ENCODE measurements around the gene RFXAP. TPM values are rescaled to one million over a fixed set of nuclear protein-coding genes. Genes with fewer than 3 reads are reported as not detected.

Gene RFXAP
- total and polyA plus RNA-seq, 2 donors from 2014 or later, result 2.3 to 6.3 TPM

- Histone ChIP-seq H3K9ac (ENCODE audit: low read length in 3 of 3) (no peak overlapping the region), H3K4me1 (ENCODE audit: control insufficient read depth in 2 of 3, insufficient read depth in 2 of 3, low read depth in 1 of 3, low read length in 3 of 3) (no peaks in the 10 kb centered on the region), H3K36me3 (ENCODE audit: control insufficient read depth in 2 of 3, insufficient read depth in 3 of 3, low read length in 3 of 3) (peaks cover 0 to 9% (median 6%) of the 10 kb centered on the region in 3 donors), H3K4me3 (ENCODE audit: low read length in 3 of 3) (no peak overlapping the region), H3K27ac (ENCODE audit: low read depth in 2 of 2, low read length in 2 of 2) (no peak overlapping the region), H3K27me3 (ENCODE audit: control insufficient read depth, insufficient read depth, low read length) (no peaks in the 10 kb centered on the region), H3K9me3 (ENCODE audit: control insufficient read depth in 2 of 3, insufficient read depth in 1 of 3, low read length in 3 of 3) (no peaks in the 10 kb centered on the region)
- intact Hi-C loops (cut with DNase I), result no loop called here
- DNase-seq, result no peak
- no peak for FAIRE-seq
- TF ChIP-seq, protein P1, sequence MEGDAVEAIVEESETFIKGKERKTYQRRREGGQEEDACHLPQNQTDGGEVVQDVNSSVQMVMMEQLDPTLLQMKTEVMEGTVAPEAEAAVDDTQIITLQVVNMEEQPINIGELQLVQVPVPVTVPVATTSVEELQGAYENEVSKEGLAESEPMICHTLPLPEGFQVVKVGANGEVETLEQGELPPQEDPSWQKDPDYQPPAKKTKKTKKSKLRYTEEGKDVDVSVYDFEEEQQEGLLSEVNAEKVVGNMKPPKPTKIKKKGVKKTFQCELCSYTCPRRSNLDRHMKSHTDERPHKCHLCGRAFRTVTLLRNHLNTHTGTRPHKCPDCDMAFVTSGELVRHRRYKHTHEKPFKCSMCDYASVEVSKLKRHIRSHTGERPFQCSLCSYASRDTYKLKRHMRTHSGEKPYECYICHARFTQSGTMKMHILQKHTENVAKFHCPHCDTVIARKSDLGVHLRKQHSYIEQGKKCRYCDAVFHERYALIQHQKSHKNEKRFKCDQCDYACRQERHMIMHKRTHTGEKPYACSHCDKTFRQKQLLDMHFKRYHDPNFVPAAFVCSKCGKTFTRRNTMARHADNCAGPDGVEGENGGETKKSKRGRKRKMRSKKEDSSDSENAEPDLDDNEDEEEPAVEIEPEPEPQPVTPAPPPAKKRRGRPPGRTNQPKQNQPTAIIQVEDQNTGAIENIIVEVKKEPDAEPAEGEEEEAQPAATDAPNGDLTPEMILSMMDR (IDR thresholded peaks at IDR 0.05; ENCODE audit: borderline replicate concordance, extremely low read depth, insufficient read depth), result no peak
These were observed 47.2 kb downstream of the RFXAP start for GRCh38 chr13:36866232-36866631.

GRCh38 chr13:36870050-36870692 is 51.1 kb downstream of the RFXAP start:
- DNase-seq, result no peak
- H3K9me3 ChIP-seq (ENCODE audit: control insufficient read depth in 2 of 3, insufficient read depth in 1 of 3, low read length in 3 of 3), result no peaks in the 10 kb centered on the region
- TF ChIP-seq, protein P1 (IDR thresholded peaks at IDR 0.05; ENCODE audit: borderline replicate concordance, extremely low read depth, insufficient read depth), result no peak
- H3K4me3 ChIP-seq (ENCODE audit: low read length in 3 of 3), result no peak overlapping the region
- H3K4me1 ChIP-seq (ENCODE audit: control insufficient read depth in 2 of 3, insufficient read depth in 2 of 3, low read depth in 1 of 3, low read length in 3 of 3), result no peaks in the 10 kb centered on the region
- H3K9ac ChIP-seq (ENCODE audit: low read length in 3 of 3), result no peak overlapping the region
- H3K36me3 ChIP-seq (ENCODE audit: control insufficient read depth in 2 of 3, insufficient read depth in 3 of 3, low read length in 3 of 3), result peaks cover 0 to 6% (median 6%) of the 10 kb centered on the region in 3 donors
- H3K27me3 ChIP-seq (ENCODE audit: control insufficient read depth, insufficient read depth, low read length), result no peaks in the 10 kb centered on the region
- intact Hi-C loops (cut with DNase I), result no loop called here
- FAIRE-seq, result no peak
- H3K27ac ChIP-seq (ENCODE audit: low read depth in 2 of 2, low read length in 2 of 2), result no peak overlapping the region

GRCh38 chr13:36872621-36873020 is 53.6 kb downstream of the RFXAP start:
- H3K9ac ChIP-seq (ENCODE audit: low read length in 3 of 3), result no peak overlapping the region
- no peak overlapping the region for H3K27ac ChIP-seq (ENCODE audit: low read depth in 2 of 2, low read length in 2 of 2)
- no peaks in the 10 kb centered on the region for H3K36me3 ChIP-seq (ENCODE audit: control insufficient read depth in 2 of 3, insufficient read depth in 3 of 3, low read length in 3 of 3)
- no peak for DNase-seq
- FAIRE-seq, result no peak
- no peaks in the 10 kb centered on the region for H3K4me1 ChIP-seq (ENCODE audit: control insufficient read depth in 2 of 3, insufficient read depth in 2 of 3, low read depth in 1 of 3, low read length in 3 of 3)
- TF ChIP-seq, protein P1 (IDR thresholded peaks at IDR 0.05; ENCODE audit: borderline replicate concordance, extremely low read depth, insufficient read depth), result no peak
- H3K4me3 ChIP-seq (ENCODE audit: low read length in 3 of 3), result no peak overlapping the region
- H3K27me3 ChIP-seq (ENCODE audit: control insufficient read depth, insufficient read depth, low read length), result no peaks in the 10 kb centered on the region
- H3K9me3 ChIP-seq (ENCODE audit: control insufficient read depth in 2 of 3, insufficient read depth in 1 of 3, low read length in 3 of 3), result no peaks in the 10 kb centered on the region
- intact Hi-C loops (cut with DNase I), result no loop called here

GRCh38 chr13:36875431-36875830 is 56.4 kb downstream of the RFXAP start:
- no peak for DNase-seq
- intact Hi-C loops (cut with DNase I), result no loop called here
- H3K9me3 ChIP-seq (ENCODE audit: control insufficient read depth in 2 of 3, insufficient read depth in 1 of 3, low read length in 3 of 3), result no peaks in the 10 kb centered on the region
- no peaks in the 10 kb centered on the region for H3K27me3 ChIP-seq (ENCODE audit: control insufficient read depth, insufficient read depth, low read length)
- no peak overlapping the region for H3K9ac ChIP-seq (ENCODE audit: low read length in 3 of 3)
- TF ChIP-seq, protein P1 (IDR thresholded peaks at IDR 0.05; ENCODE audit: borderline replicate concordance, extremely low read depth, insufficient read depth), result no peak
- H3K4me3 ChIP-seq (ENCODE audit: low read length in 3 of 3), result no peak overlapping the region
- no peaks in the 10 kb centered on the region for H3K4me1 ChIP-seq (ENCODE audit: control insufficient read depth in 2 of 3, insufficient read depth in 2 of 3, low read depth in 1 of 3, low read length in 3 of 3)
- H3K27ac ChIP-seq (ENCODE audit: low read depth in 2 of 2, low read length in 2 of 2), result no peak overlapping the region
- H3K36me3 ChIP-seq (ENCODE audit: control insufficient read depth in 2 of 3, insufficient read depth in 3 of 3, low read length in 3 of 3), result peaks cover 0 to 3% (median 0%) of the 10 kb centered on the region in 3 donors
- no peak for FAIRE-seq

Measured in kidney (tissue), 14 donors.